Dermis microvascular lymphatic vessel endothelial cell (primary cell): ENCODE data around the gene DOCK8. TPM values are rescaled to one million over a fixed set of nuclear protein-coding genes. Genes with fewer than 3 reads are reported as not detected.
A peak's percentile ranks its signal among the peaks of the same experiment; 100 is the strongest.

ENCODE experiments used
- DNase-seq, 2 donors: peaks; one replicate each; pipeline versions ENCODE4 v3.0.0 to v3.0.0-alpha.2; 2010; ENCODE audit warnings: low read depth in 2 of 2
- total RNA-seq: library from RNA; depleted of rRNA; stranded (reverse); fragments of >200 nt; gene quantifications from 2 replicates; pipeline ENCODE4 v1.2.1, GENCODE V29; 2014

DOCK8 gene
- total RNA-seq, 1 donor from 2014 or later = 4.4 TPM

GRCh38 chr9:456365-456764, 241.7 kb downstream of the DOCK8 start:
- DNase-seq = no peak

- DNase-seq = no peak
These were observed 243.9 kb downstream of the DOCK8 start for GRCh38 chr9:458590-458989.

- no peak for DNase-seq
These were observed 245.1 kb downstream of the DOCK8 start for GRCh38 chr9:459491-460444.

DNA sequence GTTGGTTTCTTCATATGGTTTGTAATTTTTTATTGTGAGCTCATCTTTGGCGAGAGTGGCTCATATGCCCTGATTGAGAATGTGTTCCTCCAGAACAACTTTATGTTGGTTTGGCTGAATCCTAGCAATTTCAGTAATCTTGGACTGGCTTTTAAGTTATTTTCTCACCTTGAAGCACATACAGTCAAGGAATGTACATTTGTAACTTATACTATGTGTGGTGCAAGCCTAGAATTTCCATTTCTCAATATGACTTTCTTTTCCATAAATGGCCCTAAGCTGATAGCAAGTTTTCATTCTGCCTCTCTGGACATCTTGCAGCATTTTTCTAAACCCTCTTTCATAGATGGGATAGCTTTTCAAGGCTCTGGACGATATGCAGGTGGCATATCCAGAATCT, 247.5 kb downstream of the DOCK8 start:
- DNase-seq = no peak

DNA sequence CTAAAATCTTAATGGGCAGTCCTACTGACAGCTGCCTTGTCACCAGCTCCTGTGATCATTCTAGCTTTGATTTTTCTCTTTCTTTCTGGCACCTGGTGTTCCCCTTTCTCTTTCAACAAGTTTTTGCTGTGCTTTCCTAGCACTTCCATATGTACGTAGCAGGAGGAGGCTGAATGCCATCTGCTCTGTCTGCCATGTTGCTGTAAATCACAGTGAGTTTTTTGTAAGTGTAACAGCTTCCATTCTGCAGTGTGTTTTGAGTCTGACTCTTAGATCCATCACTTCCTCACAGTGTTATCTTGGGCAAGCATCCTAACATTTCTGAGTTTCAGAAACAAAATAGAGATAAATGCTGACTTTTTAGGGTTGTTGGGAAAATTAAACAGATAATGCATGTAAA, 247.9 kb downstream of the DOCK8 start:
- DNase-seq = peak in 1 of 2 donors; percentile 8

GRCh38 chr9:463455-464171, 248.9 kb downstream of the DOCK8 start:
- peak; percentile 14 to 41 for DNase-seq

- DNase-seq = no peak
These were observed 252.1 kb downstream of the DOCK8 start for GRCh38 chr9:466747-467146.

DNA sequence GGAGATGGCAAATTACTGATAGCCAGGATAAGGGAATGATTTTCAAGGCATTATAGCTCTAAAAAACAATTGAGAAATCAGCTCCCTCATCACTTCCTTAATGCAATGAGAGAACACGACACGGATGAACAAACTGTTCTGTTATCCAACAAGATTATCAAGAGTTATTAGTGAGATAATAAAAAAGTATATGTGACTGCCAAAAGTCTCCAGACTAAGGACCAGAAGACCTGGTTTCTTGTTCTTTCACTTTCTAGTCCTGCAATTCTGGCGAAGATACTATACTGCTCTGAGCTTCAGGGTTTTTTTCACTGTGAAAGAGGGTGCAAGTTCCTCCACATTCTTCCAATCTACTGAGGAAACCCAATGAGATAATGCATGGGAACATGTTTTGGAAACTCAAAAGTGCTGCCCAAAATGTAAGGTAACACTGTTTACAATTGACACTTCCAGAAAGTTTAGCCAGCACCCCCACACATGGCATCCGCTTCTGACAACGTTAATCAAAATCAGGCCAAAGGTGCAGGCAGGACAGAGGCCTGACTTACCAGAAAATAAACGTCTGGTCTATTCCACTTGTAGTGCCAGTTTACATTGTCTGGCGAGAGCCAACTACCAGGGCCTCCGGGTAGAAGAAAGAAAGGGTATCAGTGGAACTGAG, 254.2 kb downstream of the DOCK8 start:
- no peak for DNase-seq

DNA sequence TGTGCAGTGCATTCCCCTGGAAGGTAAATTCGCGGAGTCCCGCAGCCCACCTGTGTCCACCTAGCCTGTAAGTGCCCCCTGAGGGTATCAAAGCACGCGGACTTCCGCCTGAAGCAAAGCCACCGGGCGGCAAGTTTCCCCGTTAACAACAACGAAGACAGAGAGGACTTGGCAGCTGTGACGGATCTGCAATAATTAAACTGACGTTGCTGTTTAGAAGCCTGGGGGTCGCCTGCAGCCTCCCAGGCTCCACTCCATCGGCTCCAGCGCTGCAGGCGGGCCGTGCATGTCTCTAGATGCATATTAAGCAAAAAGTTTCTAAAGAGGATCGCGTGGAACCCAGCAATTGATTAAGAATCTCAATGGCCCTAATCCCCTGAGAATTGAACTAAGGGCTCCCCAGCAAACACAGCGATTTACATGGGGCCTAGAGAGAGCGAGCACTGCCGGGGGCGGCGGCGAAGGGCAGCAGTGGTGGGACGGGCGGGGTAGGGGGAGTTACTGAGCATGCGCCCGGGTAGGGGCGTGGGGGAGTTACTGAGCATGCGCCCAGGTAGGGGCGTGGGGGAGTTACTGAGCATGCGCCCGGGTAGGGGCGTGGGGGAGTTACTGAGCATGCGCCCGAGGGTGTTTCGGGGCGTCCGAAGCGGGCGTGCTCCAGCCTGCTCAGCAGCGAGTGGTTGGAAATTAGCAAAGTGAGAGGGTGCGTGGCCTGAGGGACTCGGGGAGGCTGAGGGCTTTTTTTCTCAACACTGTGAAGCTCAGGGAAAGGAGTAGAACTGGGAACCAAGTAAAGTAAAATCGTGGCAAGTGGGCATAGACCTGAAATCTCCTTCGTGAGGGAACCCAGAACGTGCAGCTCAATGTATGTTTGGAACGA, 255.2 kb downstream of the DOCK8 start:
- peak; percentile 60 to 80 for DNase-seq

DNA sequence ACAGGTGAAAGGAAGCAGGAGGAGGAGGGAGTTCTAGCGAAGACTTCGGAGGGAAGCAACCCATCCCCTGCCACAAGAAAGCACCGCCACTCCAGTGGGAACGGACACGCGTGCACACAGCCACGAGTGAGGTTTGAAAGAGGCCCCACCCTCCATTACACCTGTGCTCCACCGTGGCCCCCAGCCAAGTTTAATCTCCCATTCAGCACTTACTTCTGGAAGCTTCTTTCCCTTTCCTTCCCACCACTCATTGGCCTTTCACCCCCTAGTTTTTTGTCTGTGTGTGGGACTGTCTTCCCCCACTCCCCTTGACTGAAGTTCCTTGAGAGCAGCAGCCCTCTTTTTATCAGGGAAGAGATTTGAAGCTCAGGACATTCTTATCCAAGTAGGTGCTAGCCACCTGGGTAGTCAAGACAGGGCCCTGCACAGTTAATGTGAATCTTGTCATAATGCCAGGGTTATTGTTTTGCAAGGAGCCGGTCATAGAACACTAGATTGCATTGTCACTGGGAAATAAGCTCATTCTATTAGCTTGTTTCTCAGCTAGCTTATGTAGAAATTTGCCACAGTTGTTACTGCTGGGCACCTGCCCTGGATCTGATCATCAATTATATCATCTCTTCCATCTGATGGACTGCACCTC, 256.0 kb downstream of the DOCK8 start:
- no peak for DNase-seq

GRCh38 chr9:471320-471719, 256.7 kb downstream of the DOCK8 start:
- DNase-seq = no peak

GRCh38 chr9:472479-473075, 257.9 kb downstream of the DOCK8 start:
- no peak for DNase-seq

DNA sequence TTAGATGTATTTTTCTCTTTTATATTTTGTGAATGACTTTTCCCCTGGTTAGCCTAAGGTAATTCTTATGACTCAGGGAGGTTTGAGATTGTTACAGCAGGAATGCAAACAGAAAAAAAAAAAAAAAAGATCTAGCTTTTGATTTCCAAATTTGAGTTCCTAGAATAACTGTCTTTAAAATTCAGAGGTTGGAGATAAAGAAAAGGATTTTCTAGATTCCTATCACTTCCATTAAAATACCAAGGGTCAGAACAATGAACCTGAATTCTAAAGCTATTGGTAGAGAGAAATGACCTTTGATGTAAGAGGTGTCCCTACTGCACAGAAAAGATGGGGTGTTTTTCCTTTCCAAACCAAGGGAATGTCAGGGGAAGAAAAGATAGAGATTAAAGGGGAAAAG, 262.5 kb downstream of the DOCK8 start:
- DNase-seq = no peak

- no peak for DNase-seq
These were observed 264.8 kb downstream of the DOCK8 start for GRCh38 chr9:479304-479970.

GRCh38 chr9:479971-480350, 265.3 kb downstream of the DOCK8 start:
- DNase-seq = no peak

GRCh38 chr9:482739-483138, 268.1 kb downstream of the DOCK8 start:
- DNase-seq = no peak

DNA sequence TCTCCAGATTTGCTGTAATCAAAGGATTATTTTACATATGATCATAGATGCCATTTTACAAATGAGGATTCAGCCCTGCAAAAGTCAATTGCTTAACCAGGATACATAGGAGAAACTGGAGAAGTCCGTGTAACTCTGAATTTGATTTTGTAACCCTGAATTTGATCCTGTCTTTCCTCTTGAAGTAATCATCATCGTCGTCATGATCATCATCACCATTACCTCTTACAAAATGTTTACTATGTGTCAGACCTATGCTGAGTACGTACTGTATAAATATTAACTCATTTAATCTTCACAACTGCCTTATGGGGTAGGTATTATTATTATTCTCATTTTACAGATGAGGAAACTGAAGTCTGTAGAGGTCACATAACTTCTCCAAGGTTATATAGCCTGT, 271.5 kb downstream of the DOCK8 start:
- no peak for DNase-seq

- DNase-seq = no peak
These were observed 272.8 kb downstream of the DOCK8 start for GRCh38 chr9:487429-487828.

DNA sequence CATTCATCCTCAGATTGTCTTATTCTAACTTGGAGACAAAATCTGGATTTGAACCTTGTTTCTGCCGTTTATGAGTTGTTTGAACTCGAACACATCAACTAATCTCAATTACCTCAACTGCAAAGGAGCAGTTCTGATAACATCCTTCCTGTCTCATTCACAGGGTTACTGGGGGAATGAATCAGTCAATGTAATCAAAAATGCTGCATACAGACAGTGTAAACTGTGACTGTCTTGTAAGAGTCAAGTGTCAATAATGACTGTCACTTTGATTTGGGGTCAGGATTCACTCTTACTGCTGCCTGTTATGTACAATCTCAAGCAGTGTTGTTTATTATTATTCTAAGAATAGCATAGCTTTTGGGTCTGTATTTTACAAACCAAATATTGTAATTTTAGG, 273.8 kb downstream of the DOCK8 start:
- DNase-seq = no peak
